HG03135 (cell line): ENCODE data around the gene PGF.

Experiments
- ATAC-seq: cut with Tn5 transposase; IDR thresholded peaks from one replicate; pipeline ENCODE4 v1.9.1; 2021; ENCODE audit warnings: mild to moderate bottlenecking, moderate library complexity; ENCODE audit not compliant: unreplicated experiment

The PGF gene

GRCh38 chr14:74979029-74979428 lies 23.6 kb upstream of the PGF start:
- no peak for ATAC-seq

GRCh38 chr14:74978416-74978947 lies 23.1 kb upstream of the PGF start:
- no peak for ATAC-seq

DNA sequence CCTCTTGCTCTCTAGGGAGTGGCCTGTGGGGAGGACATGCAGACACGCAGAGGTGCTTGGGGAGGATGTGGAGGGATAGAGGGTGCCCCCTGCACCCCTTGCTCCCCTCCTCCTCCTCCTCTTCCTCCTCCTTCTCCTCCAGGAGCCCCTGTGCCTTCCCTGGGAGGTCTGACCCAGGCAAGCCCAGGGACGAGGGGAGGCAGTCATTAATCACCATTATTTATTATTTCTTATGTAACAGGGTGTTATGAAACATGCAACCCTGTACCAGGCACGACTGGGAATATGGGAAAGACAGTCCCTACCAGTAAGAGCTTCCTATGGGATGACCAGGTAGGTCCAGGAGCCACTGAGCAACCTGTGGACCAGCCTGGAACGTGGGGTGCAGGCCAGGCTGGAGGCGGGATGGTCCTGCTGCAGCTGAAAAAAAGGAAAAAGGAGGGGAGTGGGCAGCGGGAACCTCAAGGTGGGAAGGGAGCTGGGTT lies 22.5 kb upstream of the PGF start:
- no peak for ATAC-seq

DNA sequence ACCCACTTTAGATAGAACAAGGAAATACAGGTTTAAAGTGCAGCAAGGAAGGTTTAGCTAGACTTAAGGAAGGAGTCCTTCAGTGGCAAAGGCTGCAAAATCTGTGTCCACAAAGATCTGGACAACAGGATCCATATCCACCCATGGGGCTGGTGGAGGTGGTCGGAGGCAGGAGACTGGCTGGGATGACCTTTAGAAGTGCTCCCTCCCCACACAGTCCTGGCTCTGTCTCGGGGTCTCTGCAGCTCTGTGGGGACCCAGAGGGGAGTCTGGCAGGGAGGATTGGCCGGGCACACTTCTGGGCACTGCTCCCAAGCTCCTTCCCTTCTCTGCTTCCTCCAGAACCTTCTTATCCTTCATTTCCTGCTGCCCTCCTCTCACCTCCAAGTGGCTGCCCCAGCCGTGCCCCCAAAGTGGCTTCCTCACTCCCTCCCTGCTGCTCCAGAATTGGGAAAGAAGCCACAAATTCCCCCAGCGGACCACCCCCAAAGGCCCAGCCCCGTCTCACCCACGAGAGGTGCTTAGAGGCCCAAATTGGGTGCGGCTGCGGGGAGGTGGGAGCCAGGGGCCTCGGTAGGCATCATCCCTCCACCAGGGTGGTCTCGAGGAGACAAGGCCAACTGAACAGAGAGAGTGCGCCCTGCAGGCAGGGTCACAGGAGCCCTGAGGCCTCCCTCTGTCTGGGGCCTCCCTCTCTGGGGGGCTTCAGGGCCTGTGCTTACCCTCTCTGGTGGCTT lies 21.9 kb upstream of the PGF start:
- ATAC-seq = no peak

DNA sequence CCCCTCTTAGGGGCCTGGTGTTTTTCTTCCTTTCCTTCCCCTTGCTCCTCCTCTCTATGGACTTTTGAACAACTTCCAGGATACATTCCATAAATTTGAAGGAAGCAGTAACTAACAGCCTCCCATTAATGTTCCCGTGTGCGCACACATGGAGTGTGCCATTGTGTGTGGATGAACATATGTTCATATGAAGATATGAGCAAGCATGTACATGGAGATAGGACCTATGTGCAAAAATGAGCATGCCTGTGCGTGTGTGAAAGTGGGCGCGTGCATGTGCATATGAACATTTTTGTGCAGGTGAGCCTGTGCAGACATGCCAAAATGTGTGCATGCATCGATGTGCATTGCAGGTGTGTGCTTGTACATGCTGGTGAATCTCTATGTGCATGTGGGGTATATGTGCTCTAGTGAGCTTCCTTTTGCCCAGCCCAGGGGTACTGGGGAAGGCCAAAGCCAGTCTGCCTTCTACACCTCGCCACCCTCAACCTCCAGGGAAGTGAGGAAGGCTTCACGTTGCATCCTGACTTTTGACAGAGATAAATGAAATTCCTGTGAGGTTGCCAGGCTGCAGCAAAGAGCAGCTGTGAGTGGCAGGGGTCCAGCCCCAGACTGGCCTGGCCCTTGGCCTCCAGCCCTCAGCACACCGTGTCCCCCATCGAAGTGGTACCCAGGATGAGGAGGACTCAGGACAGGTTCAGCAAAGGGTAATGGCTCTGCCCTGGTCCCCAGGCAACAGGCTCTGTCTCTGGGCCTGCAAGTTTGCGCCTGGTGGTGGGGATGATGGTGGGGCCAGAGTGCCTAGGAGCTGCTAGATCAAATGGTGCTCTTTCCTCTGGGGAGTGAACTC lies 21.1 kb upstream of the PGF start:
- ATAC-seq = no peak

DNA sequence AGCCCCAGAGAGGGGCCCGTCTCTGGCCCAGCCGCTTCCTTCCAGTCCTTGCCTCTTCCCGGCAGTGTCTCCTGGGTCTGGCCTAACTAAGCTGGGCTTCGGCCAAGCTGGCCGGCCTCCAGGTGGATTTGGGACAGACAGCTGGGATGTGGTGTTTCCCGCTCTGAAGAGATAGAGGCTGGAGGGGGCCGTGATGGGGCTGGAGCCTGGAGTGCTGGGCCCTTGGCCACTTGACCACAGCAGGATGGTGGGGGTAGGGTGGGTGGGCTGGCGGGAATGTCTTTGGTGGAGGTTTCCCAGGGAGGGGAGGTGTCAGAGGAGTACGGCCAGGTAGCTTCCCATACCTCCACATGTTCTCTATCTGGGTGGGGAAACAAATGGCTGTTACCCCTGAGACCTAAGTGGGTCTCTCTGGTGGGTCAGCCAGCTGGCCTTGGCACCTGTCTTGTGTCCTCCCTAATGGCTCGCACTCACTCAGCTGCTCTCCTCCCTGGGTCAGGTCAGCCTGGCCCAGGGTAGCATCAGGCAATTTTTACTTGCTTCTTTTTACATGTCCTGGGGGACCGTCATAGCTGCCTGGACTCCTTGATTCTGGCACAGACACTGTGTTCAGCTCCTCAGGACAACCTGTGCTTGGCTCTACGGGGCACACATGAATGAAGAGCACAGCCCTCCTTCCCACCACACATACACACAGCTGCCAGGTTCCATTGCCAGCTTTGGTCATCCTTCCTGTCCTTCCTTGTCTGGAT lies 19.8 kb upstream of the PGF start:
- no peak for ATAC-seq

DNA sequence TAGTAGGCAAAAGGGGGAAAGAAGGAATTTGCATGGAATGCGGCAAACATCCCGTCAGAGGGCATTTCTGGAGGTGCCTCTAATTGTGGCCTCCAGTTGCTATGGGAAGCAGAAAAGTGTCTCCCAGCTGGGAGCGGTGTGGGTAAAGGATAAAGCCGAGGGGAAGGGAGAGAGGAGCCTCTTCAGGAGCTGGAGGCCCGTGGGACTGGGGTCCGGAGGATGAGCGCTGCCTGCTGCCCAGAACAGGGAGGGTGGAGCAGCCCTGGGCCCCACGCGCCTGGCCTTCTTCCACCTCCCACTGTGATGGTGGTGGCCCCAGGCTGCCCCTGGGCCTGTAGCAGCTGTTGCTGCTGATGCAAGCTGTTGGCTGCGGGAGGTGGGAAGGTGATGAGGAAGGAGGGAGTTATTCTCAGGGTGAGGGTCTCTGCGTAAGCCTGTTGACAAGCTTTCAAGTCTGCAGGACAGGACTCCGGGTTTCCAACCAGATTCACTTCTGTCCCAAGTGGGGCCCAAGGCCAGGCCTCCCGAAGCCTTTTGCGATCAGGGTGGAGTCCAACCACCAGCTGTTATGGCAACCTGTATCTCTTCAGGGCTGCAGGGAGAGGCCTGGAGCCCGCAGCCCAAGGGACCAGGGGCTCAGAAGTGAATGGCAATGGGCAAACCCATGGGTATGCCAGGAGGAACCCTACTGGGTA lies 19.1 kb upstream of the PGF start:
- no peak for ATAC-seq

- no peak for ATAC-seq
Measured at GRCh38 chr14:74973905-74974363, 18.5 kb upstream of the PGF start.

- no peak for ATAC-seq
Measured at GRCh38 chr14:74973003-74973653, 17.7 kb upstream of the PGF start.

GRCh38 chr14:74968811-74969210 lies 13.4 kb upstream of the PGF start:
- no peak for ATAC-seq

DNA sequence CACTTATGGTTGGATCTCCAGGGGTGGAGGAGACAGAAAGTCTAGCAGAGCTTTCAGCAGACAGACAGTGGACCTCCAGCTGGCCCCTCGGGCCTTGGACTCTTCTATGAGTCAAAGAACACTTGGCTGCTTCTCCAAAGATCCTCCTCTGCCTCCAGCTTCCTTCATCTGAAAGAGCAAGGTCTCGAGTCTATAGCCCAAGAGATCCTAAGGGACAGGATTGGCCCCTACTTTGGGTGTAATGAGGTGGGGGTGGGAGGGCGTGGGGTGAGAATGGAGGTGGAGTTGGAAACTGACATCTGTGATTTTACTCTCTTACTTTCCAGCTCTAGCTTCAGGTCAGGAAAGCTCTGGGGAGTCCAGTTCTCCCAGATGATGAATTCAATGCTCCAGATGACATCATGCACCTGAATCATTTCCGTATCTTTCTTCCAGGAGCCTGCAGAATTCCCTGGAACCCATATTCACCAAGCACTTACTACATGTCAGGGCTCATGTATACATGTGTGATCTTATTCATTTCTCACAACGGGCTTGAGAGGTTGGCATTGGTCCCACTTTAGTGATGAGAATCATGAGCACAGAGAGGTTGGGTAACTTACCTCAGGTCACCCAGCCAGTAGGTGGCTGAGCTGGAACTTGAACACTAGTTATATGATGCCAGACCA lies 10.2 kb upstream of the PGF start:
- ATAC-seq = no peak

GRCh38 chr14:74964787-74965485 lies 9.5 kb upstream of the PGF start:
- ATAC-seq = no peak

DNA sequence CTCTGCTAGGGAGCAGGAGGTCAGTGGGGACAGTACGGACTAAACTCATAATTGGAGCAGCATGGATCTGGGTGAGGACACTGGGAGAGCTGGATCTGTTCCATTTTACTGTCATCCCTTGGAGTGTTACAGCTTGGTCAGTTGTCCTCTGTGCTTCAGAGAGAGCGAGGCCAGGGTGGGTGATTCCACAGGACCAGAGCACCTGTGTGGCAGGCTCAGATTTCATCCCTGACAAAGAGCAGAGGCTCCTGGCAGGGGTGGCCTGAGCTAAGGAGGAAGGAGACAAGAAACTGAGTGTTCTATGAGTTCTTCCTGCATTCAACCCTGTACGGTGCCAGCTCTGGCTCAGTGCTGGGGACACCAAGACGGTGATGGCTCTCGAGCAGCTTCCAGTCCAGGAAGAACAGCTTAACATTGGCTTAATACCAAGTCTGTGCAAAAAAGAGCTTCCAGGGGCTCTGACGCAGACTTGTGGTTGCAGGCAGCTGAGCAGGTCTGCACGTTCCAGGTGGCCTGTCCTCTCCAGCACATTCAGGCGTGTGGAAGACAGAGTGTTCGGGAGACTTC lies 8.4 kb upstream of the PGF start:
- no peak for ATAC-seq

GRCh38 chr14:74963178-74963704 lies 7.8 kb upstream of the PGF start:
- no peak for ATAC-seq

DNA sequence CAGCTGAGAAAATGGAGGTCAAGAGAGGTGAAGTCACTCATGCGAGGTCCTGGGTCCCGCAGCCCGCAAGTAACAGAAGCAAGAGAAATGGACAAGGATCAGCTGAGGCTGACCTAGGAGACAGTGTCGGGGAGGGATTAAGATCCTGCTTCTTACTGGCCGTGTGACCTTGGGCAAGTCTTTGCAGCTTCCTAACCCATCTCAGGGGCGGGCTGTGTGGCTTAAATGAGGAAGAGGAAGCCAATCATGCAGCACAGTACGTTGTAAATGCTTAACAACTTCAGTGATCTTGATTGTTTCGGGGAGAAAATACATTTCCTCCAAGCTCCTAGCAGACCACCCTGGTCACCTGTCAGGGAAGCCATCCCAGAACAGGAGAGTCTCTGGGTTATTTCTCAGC lies 7.1 kb upstream of the PGF start:
- ATAC-seq = no peak

- ATAC-seq = no peak
Measured at GRCh38 chr14:74962046-74962445, 6.6 kb upstream of the PGF start.

DNA sequence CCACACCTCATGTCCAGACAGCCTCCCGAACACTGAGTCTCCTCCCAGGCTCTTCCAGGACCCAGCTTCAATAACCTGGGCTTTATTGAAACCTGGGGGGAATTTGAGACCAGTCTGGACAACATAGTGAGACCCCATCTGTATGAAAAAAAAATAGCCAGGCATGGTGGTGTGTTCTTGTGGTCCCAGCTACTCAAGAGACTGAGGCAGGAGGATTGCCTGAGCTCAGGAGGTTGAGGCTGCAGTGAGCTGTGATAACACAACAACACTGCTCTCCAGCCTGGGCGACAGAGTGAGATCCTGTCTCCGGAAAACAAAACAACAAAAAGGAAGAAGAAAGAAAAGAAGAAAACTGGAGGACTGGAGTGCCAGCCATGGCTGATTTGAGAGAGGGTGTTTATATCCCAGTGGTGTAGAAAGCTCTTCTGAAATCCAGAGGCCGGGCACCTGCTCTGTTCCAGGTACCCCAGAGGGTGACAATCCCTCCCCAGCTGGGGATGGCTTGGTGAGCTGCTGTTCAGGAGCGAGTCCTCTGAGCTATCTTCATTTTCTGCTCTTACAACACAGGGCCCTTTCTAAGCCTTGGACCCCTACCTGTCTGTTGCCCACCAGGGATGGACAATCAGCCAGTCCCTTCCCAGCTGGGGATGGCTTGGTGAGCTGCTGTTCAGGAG lies 6.0 kb upstream of the PGF start:
- no peak for ATAC-seq

DNA sequence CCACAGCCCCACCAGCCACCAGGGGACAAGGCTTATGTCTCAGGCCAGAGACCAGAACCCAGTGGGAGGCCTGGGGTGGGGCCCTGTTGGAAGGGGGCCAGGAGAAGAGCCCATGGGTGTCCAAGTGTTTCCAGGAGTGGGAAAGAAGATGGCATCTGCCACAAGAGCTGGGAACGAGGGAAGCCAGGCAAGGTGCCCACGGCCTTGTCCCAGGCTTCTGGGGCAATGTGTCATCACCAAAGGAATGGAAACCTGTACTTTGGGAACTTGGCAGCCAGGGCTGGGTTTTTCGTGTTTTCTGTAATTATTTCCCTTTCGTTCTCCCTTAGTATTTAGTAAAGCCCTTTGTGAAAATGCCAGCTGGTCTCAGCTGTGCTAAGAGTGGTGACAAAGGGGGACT lies 5.3 kb upstream of the PGF start:
- ATAC-seq = no peak
